ENCODE data around the gene MCFD2.

MCFD2 gene

GRCh38 chr2:46859482-46859881, 56.1 kb downstream of the MCFD2 start:
- H3K4me1 Mint-ChIP-seq (ENCODE audit: low read depth) = no peaks in the 10 kb centered on the region
- H3K4me3 Mint-ChIP-seq = no peak overlapping the region
- peaks cover 2% of the 10 kb centered on the region for H3K9me3 Mint-ChIP-seq
- H3K27ac Mint-ChIP-seq = no peak overlapping the region
- H3K36me3 Mint-ChIP-seq (ENCODE audit: low read depth) = no peaks in the 10 kb centered on the region
- H3K27me3 Mint-ChIP-seq = peaks cover under 1% of the 10 kb centered on the region

- no peaks in the 10 kb centered on the region for H3K36me3 Mint-ChIP-seq (ENCODE audit: low read depth)
- no peak overlapping the region for H3K27ac Mint-ChIP-seq
- H3K27me3 Mint-ChIP-seq = no peaks in the 10 kb centered on the region
- no peaks in the 10 kb centered on the region for H3K4me1 Mint-ChIP-seq (ENCODE audit: low read depth)
- no peaks in the 10 kb centered on the region for H3K9me3 Mint-ChIP-seq
- H3K4me3 Mint-ChIP-seq = no peak overlapping the region
Observed at GRCh38 chr2:46858702-46859090, 56.9 kb downstream of the MCFD2 start.

GRCh38 chr2:46857871-46858701, 57.5 kb downstream of the MCFD2 start:
- H3K27me3 Mint-ChIP-seq = no peaks in the 10 kb centered on the region
- no peak overlapping the region for H3K4me3 Mint-ChIP-seq

GRCh38 chr2:46856336-46856735, 59.3 kb downstream of the MCFD2 start:
- H3K27ac Mint-ChIP-seq = no peak overlapping the region
- H3K4me3 Mint-ChIP-seq = no peak overlapping the region
- no peaks in the 10 kb centered on the region for H3K4me1 Mint-ChIP-seq (ENCODE audit: low read depth)
- H3K36me3 Mint-ChIP-seq (ENCODE audit: low read depth) = no peaks in the 10 kb centered on the region
- H3K9me3 Mint-ChIP-seq = no peaks in the 10 kb centered on the region
- H3K27me3 Mint-ChIP-seq = no peaks in the 10 kb centered on the region

More at GRCh38 chr2:46857871-46858701, 57.5 kb downstream of the MCFD2 start:
- Mint-ChIP-seq H3K27ac (no peak overlapping the region), H3K9me3 (no peaks in the 10 kb centered on the region), H3K4me1 (ENCODE audit: low read depth) (no peaks in the 10 kb centered on the region), H3K36me3 (ENCODE audit: low read depth) (no peaks in the 10 kb centered on the region)

- Mint-ChIP-seq H3K9me3 (no peaks in the 10 kb centered on the region), H3K4me1 (ENCODE audit: low read depth) (no peaks in the 10 kb centered on the region), H3K27ac (no peak overlapping the region)
Observed at GRCh38 chr2:46855805-46856204, 59.8 kb downstream of the MCFD2 start.

GRCh38 chr2:46854260-46854659, 61.3 kb downstream of the MCFD2 start:
- H3K9me3 Mint-ChIP-seq = no peaks in the 10 kb centered on the region
- H3K27ac Mint-ChIP-seq = no peak overlapping the region
- no peak overlapping the region for H3K4me3 Mint-ChIP-seq
- no peaks in the 10 kb centered on the region for H3K4me1 Mint-ChIP-seq (ENCODE audit: low read depth)
- no peaks in the 10 kb centered on the region for H3K36me3 Mint-ChIP-seq (ENCODE audit: low read depth)
- no peaks in the 10 kb centered on the region for H3K27me3 Mint-ChIP-seq

More at GRCh38 chr2:46855805-46856204, 59.8 kb downstream of the MCFD2 start:
- no peaks in the 10 kb centered on the region for H3K36me3 Mint-ChIP-seq (ENCODE audit: low read depth)
- H3K27me3 Mint-ChIP-seq = no peaks in the 10 kb centered on the region
- no peak overlapping the region for H3K4me3 Mint-ChIP-seq

- Mint-ChIP-seq H3K27ac (no peak overlapping the region), H3K9me3 (no peaks in the 10 kb centered on the region), H3K36me3 (ENCODE audit: low read depth) (no peaks in the 10 kb centered on the region), H3K4me3 (no peak overlapping the region), H3K4me1 (ENCODE audit: low read depth) (no peaks in the 10 kb centered on the region), H3K27me3 (no peaks in the 10 kb centered on the region)
Observed at GRCh38 chr2:46852598-46852997, 63.0 kb downstream of the MCFD2 start.

GRCh38 chr2:46852124-46852523, 63.5 kb downstream of the MCFD2 start:
- H3K4me3 Mint-ChIP-seq = no peak overlapping the region
- H3K27me3 Mint-ChIP-seq = no peaks in the 10 kb centered on the region
- H3K9me3 Mint-ChIP-seq = no peaks in the 10 kb centered on the region
- H3K36me3 Mint-ChIP-seq (ENCODE audit: low read depth) = no peaks in the 10 kb centered on the region
- no peak overlapping the region for H3K27ac Mint-ChIP-seq
- no peaks in the 10 kb centered on the region for H3K4me1 Mint-ChIP-seq (ENCODE audit: low read depth)
